Measurements from ENCODE around the gene SACS.

SACS gene

GRCh38 chr13:23433171-23434153, at the start of gene SACS:
Gene SACS, minus strand, starts transcription at chr13:23433702. Its CDS starts 22,463 bp downstream, at chr13:23411239.
- no peak for DNase-seq

- DNase-seq = no peak
Measured at GRCh38 chr13:23480324-23480723, 46.8 kb upstream of the SACS start.

GRCh38 chr13:23477101-23477500, 43.6 kb upstream of the SACS start:
- no peak for DNase-seq

GRCh38 chr13:23473221-23473620, 39.7 kb upstream of the SACS start:
- no peak for DNase-seq

GRCh38 chr13:23472189-23472588, 38.7 kb upstream of the SACS start:
- no peak for DNase-seq

GRCh38 chr13:23470790-23471614, 37.5 kb upstream of the SACS start:
- no peak for DNase-seq

GRCh38 chr13:23469951-23470421, 36.5 kb upstream of the SACS start:
- DNase-seq = no peak

- DNase-seq = no peak
Measured at GRCh38 chr13:23468811-23469210, 35.3 kb upstream of the SACS start.

- DNase-seq = no peak
Measured at GRCh38 chr13:23467932-23468278, 34.4 kb upstream of the SACS start.

GRCh38 chr13:23467048-23467931, 33.8 kb upstream of the SACS start:
- no peak for DNase-seq

- peak; percentile 61 for DNase-seq
Measured at GRCh38 chr13:23466144-23467002, 32.9 kb upstream of the SACS start.

GRCh38 chr13:23463661-23464060, 30.2 kb upstream of the SACS start:
- no peak for DNase-seq

- DNase-seq = no peak
Measured at GRCh38 chr13:23462815-23463559, 29.5 kb upstream of the SACS start.

- no peak for DNase-seq
Measured at GRCh38 chr13:23461544-23461943, 28.0 kb upstream of the SACS start.

GRCh38 chr13:23460921-23461320, 27.4 kb upstream of the SACS start:
- no peak for DNase-seq

- DNase-seq = no peak
Measured at GRCh38 chr13:23460309-23460708, 26.8 kb upstream of the SACS start.

GRCh38 chr13:23458989-23459388, 25.5 kb upstream of the SACS start:
- DNase-seq = no peak

- no peak for DNase-seq
Measured at GRCh38 chr13:23456437-23457210, 23.1 kb upstream of the SACS start.

- no peak for DNase-seq
Measured at GRCh38 chr13:23455401-23456185, 22.1 kb upstream of the SACS start.
